Measurements from ENCODE around the gene SLC38A1.

GRCh38 chr12:46260124-46260912 lies 8.5 kb downstream of the SLC38A1 start:
- TF ChIP-seq GATA2 (IDR thresholded peaks at IDR 0.05; ENCODE audit: low read depth, low read length): no peak
- TF ChIP-seq GATA3 (IDR thresholded peaks at IDR 0.05; ENCODE audit: low read depth, low read length): no peak
